K562 (cell line): ENCODE results near the gene DGCR2. TPM values are rescaled to one million over a fixed set of nuclear protein-coding genes. Genes with fewer than 3 reads are reported as not detected.

ENCODE experiments used
- DACH1 ChIP-seq: fragments of 450-650 bp; IDR thresholded peaks from 2 replicates; pipeline ENCODE4 v1.6.1; 2018; ENCODE audit not compliant: partially characterized antibody
- EHMT2 ChIP-seq: fragments of 450-650 bp; IDR thresholded peaks from 2 replicates; pipeline ENCODE4 v1.6.1; 2018; ENCODE audit warnings: antibody characterized with exemption
- IFI16 ChIP-seq: fragments of 250-450 bp; sonication (Bioruptor Pico); IDR thresholded peaks from 2 replicates; pipeline ENCODE4 v2.1.2; 2022; ENCODE audit warnings: mild to moderate bottlenecking, inconsistent platforms
- PPARD ChIP-seq: fragments of 250-450 bp; sonication (Bioruptor Pico); IDR thresholded peaks from 2 replicates; pipeline ENCODE4 v1.8.0; 2022; ENCODE audit warnings: inconsistent platforms, mild to moderate bottlenecking, moderate library complexity
- RBM22 ChIP-seq: fragments of 200-400 bp; formaldehyde crosslinking; IDR thresholded peaks from 2 replicates; pipeline ENCODE4 v1.6.1; 2018; ENCODE audit warnings: low read length, low read depth; ENCODE audit not compliant: poor library complexity, severe bottlenecking
- SRF ChIP-seq, 2 experiments: fragments of 250-450, 450-650 bp in 1 of 2; sonication (Bioruptor Pico) in 1 of 2; sonication (generic) in 1 of 2; formaldehyde crosslinking; IDR thresholded peaks; 2 replicates each; pipeline versions ENCODE4 v1.5.0 to v1.5.1; 2020 to 2022; ENCODE audit warnings: mild to moderate bottlenecking in 1 of 2, missing genetic modification reagents in 1 of 2
- ZNF780A ChIP-seq: fragments of 250-450 bp; sonication (Bioruptor Pico); IDR thresholded peaks from 2 replicates; pipeline ENCODE4 v1.5.0; 2021; ENCODE audit warnings: mild to moderate bottlenecking
- polyA plus RNA-seq, 8 experiments: library from polyadenylated mRNA; depleted of rRNA in 4 of 8; stranded (reverse) in 5 of 8; unstranded in 3 of 8; fragments of >200 nt; fragmentation: Nextera tagmentation in 2 of 8; fragmentation: Illumina TruSeq in 1 of 8; extraction: Ambion mirVana in 2 of 8; extraction: Trizol in 1 of 8; gene quantifications; 2 replicates each; pipeline versions ENCODE4 v1.2.1 to v1.2.3, GENCODE V29; 2011 to 2014; ENCODE audit warnings: inconsistent platforms in 1 of 8, missing spikeins in 1 of 8
- total RNA-seq, 7 experiments: library from RNA; depleted of rRNA in 6 of 7; stranded (reverse); fragments of >200 nt in 6 of 7; fragmentation: Illumina TruSeq in 2 of 7; extraction: Trizol in 2 of 7; gene quantifications; 2 replicates each; pipeline versions ENCODE4 v1.2.1 to v1.2.3, GENCODE V29; 2011 to 2021; ENCODE audit warnings: low replicate concordance in 1 of 7
- TF ChIP-seq, protein P1 (sequence below): sonication (generic); formaldehyde crosslinking; IDR thresholded peaks from 2 replicates; pipeline ENCODE4 v1.8.1; 2023; ENCODE audit warnings: mild to moderate bottlenecking, missing genetic modification reagents, moderate library complexity
- TF ChIP-seq, protein P2 (sequence below): fragments of 450-650 bp; IDR thresholded peaks from 2 replicates; pipeline ENCODE4 v1.6.1; 2016; ENCODE audit warnings: antibody characterized with exemption
- TF ChIP-seq, protein P3 (sequence below): sonication (generic); formaldehyde crosslinking; IDR thresholded peaks from 2 replicates; pipeline ENCODE4 v1.8.0; 2023; ENCODE audit warnings: missing genetic modification reagents, mild to moderate bottlenecking, borderline replicate concordance
- TF ChIP-seq, protein P4 (sequence below): fragments of 450-650 bp; IDR thresholded peaks from 2 replicates; pipeline ENCODE4 v1.6.1; 2016
- TF ChIP-seq, protein P5 (sequence below), 2 experiments: fragments of 450-650 bp; IDR thresholded peaks; 2 replicates each; pipeline ENCODE4 v1.6.1; 2018; ENCODE audit warnings: mild to moderate bottlenecking in 2 of 2, low read depth in 1 of 2; ENCODE audit not compliant: partially characterized antibody in 2 of 2
- TF ChIP-seq, protein P6 (sequence below): fragments of 250-450 bp; sonication (Bioruptor Pico); IDR thresholded peaks from 2 replicates; pipeline ENCODE4 v1.4.0; 2020

DGCR2 gene
- total and polyA plus RNA-seq, 9 of the 15 experiments (the other 6 are each of a cell fraction or from before 2014, with no cell fraction given), result 0.69 to 101 (median 56.4) TPM

DNA sequence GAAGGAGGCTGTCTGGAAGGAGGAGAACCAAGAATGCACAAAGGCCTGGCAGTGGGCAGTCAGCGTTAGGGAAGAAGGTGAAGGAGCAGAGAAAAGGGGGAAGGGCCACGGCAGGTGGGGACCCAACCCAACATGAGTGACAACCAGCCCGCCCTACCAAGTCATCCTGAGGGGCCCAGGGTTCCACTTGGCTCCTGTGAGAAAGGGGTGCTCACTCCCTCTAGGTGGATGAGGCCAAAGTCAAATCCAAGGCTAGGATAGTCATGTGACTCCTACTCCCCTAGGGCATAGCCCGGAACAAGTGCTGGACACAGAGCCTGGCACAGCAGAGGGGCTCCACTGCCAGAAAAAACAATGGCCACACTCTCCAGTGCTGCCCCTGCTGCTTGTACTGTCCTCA is 2.2 kb upstream of the DGCR2 start (continued):
- TF ChIP-seq IFI16 (CRISPR knock-in tag) (no peak), SRF (CRISPR knock-in tag; IDR thresholded peaks at IDR 0.05) (no peak), PPARD (CRISPR knock-in tag) (no peak), ZNF780A (CRISPR knock-in tag) (no peak), RBM22 (no peak), DACH1 (no peak), EHMT2 (peak; percentile 20; the same call in 1 of the 2 replicates)
- TF ChIP-seq, protein P1, sequence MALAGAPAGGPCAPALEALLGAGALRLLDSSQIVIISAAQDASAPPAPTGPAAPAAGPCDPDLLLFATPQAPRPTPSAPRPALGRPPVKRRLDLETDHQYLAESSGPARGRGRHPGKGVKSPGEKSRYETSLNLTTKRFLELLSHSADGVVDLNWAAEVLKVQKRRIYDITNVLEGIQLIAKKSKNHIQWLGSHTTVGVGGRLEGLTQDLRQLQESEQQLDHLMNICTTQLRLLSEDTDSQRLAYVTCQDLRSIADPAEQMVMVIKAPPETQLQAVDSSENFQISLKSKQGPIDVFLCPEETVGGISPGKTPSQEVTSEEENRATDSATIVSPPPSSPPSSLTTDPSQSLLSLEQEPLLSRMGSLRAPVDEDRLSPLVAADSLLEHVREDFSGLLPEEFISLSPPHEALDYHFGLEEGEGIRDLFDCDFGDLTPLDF (CRISPR knock-in tag), result no peak
- TF ChIP-seq, protein P2, sequence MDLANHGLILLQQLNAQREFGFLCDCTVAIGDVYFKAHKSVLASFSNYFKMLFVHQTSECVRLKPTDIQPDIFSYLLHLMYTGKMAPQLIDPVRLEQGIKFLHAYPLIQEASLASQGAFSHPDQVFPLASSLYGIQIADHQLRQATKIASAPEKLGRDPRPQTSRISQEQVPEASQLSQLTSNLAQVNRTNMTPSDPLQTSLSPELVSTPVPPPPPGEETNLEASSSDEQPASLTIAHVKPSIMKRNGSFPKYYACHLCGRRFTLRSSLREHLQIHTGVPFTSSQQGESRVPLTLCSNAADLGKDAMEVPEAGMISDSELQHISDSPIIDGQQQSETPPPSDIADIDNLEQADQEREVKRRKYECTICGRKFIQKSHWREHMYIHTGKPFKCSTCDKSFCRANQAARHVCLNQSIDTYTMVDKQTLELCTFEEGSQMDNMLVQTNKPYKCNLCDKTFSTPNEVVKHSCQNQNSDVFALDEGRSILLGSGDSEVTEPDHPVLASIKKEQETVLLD, result no peak
- TF ChIP-seq, protein P3, sequence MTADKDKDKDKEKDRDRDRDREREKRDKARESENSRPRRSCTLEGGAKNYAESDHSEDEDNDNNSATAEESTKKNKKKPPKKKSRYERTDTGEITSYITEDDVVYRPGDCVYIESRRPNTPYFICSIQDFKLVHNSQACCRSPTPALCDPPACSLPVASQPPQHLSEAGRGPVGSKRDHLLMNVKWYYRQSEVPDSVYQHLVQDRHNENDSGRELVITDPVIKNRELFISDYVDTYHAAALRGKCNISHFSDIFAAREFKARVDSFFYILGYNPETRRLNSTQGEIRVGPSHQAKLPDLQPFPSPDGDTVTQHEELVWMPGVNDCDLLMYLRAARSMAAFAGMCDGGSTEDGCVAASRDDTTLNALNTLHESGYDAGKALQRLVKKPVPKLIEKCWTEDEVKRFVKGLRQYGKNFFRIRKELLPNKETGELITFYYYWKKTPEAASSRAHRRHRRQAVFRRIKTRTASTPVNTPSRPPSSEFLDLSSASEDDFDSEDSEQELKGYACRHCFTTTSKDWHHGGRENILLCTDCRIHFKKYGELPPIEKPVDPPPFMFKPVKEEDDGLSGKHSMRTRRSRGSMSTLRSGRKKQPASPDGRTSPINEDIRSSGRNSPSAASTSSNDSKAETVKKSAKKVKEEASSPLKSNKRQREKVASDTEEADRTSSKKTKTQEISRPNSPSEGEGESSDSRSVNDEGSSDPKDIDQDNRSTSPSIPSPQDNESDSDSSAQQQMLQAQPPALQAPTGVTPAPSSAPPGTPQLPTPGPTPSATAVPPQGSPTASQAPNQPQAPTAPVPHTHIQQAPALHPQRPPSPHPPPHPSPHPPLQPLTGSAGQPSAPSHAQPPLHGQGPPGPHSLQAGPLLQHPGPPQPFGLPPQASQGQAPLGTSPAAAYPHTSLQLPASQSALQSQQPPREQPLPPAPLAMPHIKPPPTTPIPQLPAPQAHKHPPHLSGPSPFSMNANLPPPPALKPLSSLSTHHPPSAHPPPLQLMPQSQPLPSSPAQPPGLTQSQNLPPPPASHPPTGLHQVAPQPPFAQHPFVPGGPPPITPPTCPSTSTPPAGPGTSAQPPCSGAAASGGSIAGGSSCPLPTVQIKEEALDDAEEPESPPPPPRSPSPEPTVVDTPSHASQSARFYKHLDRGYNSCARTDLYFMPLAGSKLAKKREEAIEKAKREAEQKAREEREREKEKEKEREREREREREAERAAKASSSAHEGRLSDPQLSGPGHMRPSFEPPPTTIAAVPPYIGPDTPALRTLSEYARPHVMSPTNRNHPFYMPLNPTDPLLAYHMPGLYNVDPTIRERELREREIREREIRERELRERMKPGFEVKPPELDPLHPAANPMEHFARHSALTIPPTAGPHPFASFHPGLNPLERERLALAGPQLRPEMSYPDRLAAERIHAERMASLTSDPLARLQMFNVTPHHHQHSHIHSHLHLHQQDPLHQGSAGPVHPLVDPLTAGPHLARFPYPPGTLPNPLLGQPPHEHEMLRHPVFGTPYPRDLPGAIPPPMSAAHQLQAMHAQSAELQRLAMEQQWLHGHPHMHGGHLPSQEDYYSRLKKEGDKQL (CRISPR knock-in tag), result no peak
- TF ChIP-seq, protein P4, sequence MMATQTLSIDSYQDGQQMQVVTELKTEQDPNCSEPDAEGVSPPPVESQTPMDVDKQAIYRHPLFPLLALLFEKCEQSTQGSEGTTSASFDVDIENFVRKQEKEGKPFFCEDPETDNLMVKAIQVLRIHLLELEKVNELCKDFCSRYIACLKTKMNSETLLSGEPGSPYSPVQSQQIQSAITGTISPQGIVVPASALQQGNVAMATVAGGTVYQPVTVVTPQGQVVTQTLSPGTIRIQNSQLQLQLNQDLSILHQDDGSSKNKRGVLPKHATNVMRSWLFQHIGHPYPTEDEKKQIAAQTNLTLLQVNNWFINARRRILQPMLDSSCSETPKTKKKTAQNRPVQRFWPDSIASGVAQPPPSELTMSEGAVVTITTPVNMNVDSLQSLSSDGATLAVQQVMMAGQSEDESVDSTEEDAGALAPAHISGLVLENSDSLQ, result peak; percentile 52
- TF ChIP-seq, protein P5, sequence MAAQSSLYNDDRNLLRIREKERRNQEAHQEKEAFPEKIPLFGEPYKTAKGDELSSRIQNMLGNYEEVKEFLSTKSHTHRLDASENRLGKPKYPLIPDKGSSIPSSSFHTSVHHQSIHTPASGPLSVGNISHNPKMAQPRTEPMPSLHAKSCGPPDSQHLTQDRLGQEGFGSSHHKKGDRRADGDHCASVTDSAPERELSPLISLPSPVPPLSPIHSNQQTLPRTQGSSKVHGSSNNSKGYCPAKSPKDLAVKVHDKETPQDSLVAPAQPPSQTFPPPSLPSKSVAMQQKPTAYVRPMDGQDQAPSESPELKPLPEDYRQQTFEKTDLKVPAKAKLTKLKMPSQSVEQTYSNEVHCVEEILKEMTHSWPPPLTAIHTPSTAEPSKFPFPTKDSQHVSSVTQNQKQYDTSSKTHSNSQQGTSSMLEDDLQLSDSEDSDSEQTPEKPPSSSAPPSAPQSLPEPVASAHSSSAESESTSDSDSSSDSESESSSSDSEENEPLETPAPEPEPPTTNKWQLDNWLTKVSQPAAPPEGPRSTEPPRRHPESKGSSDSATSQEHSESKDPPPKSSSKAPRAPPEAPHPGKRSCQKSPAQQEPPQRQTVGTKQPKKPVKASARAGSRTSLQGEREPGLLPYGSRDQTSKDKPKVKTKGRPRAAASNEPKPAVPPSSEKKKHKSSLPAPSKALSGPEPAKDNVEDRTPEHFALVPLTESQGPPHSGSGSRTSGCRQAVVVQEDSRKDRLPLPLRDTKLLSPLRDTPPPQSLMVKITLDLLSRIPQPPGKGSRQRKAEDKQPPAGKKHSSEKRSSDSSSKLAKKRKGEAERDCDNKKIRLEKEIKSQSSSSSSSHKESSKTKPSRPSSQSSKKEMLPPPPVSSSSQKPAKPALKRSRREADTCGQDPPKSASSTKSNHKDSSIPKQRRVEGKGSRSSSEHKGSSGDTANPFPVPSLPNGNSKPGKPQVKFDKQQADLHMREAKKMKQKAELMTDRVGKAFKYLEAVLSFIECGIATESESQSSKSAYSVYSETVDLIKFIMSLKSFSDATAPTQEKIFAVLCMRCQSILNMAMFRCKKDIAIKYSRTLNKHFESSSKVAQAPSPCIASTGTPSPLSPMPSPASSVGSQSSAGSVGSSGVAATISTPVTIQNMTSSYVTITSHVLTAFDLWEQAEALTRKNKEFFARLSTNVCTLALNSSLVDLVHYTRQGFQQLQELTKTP (IDR thresholded peaks at IDR 0.05; ENCODE audit: low read depth in 1 of 2, partially characterized antibody in 2 of 2), result no peak
- TF ChIP-seq, protein P6, sequence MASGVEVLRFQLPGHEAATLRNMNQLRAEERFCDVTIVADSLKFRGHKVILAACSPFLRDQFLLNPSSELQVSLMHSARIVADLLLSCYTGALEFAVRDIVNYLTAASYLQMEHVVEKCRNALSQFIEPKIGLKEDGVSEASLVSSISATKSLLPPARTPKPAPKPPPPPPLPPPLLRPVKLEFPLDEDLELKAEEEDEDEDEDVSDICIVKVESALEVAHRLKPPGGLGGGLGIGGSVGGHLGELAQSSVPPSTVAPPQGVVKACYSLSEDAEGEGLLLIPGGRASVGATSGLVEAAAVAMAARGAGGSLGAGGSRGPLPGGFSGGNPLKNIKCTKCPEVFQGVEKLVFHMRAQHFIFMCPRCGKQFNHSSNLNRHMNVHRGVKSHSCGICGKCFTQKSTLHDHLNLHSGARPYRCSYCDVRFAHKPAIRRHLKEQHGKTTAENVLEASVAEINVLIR (CRISPR knock-in tag), result no peak
